HepG2 (cell line): ENCODE data around the gene SCGB2A2. TPM values are rescaled to one million over a fixed set of nuclear protein-coding genes. Genes with fewer than 3 reads are reported as not detected.

Experiments
- CENPT ChIP-seq: sonication (generic); formaldehyde crosslinking; IDR thresholded peaks from 2 replicates; pipeline ENCODE4 v1.8.0; 2022; ENCODE audit warnings: low read depth, mild to moderate bottlenecking, moderate library complexity, missing genetic modification reagents
- CREB1 ChIP-seq, 2 experiments: fragments of 450-650 bp in 1 of 2; IDR thresholded peaks; 2 replicates each; pipeline ENCODE4 v1.6.1; 2016 to 2017; ENCODE audit warnings: control low read depth in 1 of 2, mild to moderate bottlenecking in 1 of 2, missing compliant biosample characterization in 1 of 2, missing genetic modification characterization in 1 of 2
- ETV6 ChIP-seq: sonication (generic); formaldehyde crosslinking; conservative IDR thresholded peaks from 2 replicates; pipeline ENCODE4 v1.4.0; 2020; ENCODE audit warnings: missing genetic modification reagents
- SOX6 ChIP-seq, 2 experiments: fragments of 450-650 bp in 1 of 2; sonication (generic) in 1 of 2; formaldehyde crosslinking in 1 of 2; IDR thresholded peaks; 2 replicates each; pipeline versions ENCODE4 v1.4.0 to v1.6.1; 2017 to 2020; ENCODE audit warnings: antibody characterized with exemption in 1 of 2, mild to moderate bottlenecking in 1 of 2, missing genetic modification reagents in 1 of 2
- ZBTB10 ChIP-seq: sonication (generic); formaldehyde crosslinking; IDR thresholded peaks from 2 replicates; pipeline ENCODE4 v1.4.0; 2020; ENCODE audit warnings: missing genetic modification reagents, borderline replicate concordance
- ZC3H13 ChIP-seq: sonication (generic); formaldehyde crosslinking; IDR thresholded peaks from 2 replicates; pipeline ENCODE4 v1.8.1; 2023; ENCODE audit warnings: mild to moderate bottlenecking, missing genetic modification reagents, moderate library complexity
- ZHX2 ChIP-seq, 2 experiments: sonication (generic) in 1 of 2; formaldehyde crosslinking in 1 of 2; IDR thresholded peaks; 2 replicates each; pipeline versions ENCODE4 v1.6.1 to v1.9.0; 2014 to 2022; ENCODE audit warnings: antibody characterized with exemption in 1 of 2, borderline replicate concordance in 1 of 2, inconsistent platforms in 1 of 2, low read depth in 1 of 2, missing genetic modification reagents in 1 of 2
- ZKSCAN5 ChIP-seq: sonication (generic); formaldehyde crosslinking; IDR thresholded peaks from 2 replicates; pipeline ENCODE4 v1.5.1; 2020; ENCODE audit warnings: mild to moderate bottlenecking, missing genetic modification reagents
- ZNF432 ChIP-seq: sonication (generic); formaldehyde crosslinking; IDR thresholded peaks from 2 replicates; pipeline ENCODE4 v1.5.0; 2020; ENCODE audit warnings: missing genetic modification reagents, mild to moderate bottlenecking, borderline replicate concordance
- ZNF468 ChIP-seq: sonication (generic); formaldehyde crosslinking; IDR thresholded peaks from 2 replicates; pipeline ENCODE4 v1.8.0; 2022; ENCODE audit warnings: mild to moderate bottlenecking, moderate library complexity, missing genetic modification reagents
- ZNF530 ChIP-seq: sonication (generic); formaldehyde crosslinking; IDR thresholded peaks from 2 replicates; pipeline ENCODE4 v1.5.0; 2020; ENCODE audit warnings: low read depth, mild to moderate bottlenecking, missing genetic modification reagents
- ZNF563 ChIP-seq: sonication (generic); formaldehyde crosslinking; IDR thresholded peaks from 2 replicates; pipeline ENCODE4 v1.8.0; 2022; ENCODE audit warnings: mild to moderate bottlenecking, moderate library complexity, missing genetic modification reagents
- ZNF567 ChIP-seq: sonication (generic); formaldehyde crosslinking; IDR thresholded peaks from 2 replicates; pipeline ENCODE4 v1.8.1; 2023; ENCODE audit warnings: mild to moderate bottlenecking, missing genetic modification reagents, borderline replicate concordance
- ZNF614 ChIP-seq: IDR thresholded peaks from 2 replicates; pipeline ENCODE4 v1.6.1; 2018; ENCODE audit warnings: missing biosample characterization, missing genetic modification reagents, inconsistent platforms, borderline replicate concordance
- ZNF749 ChIP-seq: sonication (generic); formaldehyde crosslinking; IDR thresholded peaks from 2 replicates; pipeline ENCODE4 v1.8.0; 2022; ENCODE audit warnings: mild to moderate bottlenecking, missing genetic modification reagents, moderate library complexity, borderline replicate concordance
- polyA plus RNA-seq, 8 experiments: library from polyadenylated mRNA; depleted of rRNA in 3 of 8; stranded (reverse) in 7 of 8; unstranded in 1 of 8; fragments of >200 nt; fragmentation: Illumina TruSeq in 4 of 8; extraction: Trizol in 4 of 8; gene quantifications; 2 replicates each; pipeline versions ENCODE4 v1.2.1 to v1.2.3, GENCODE V29; 2011 to 2016; ENCODE audit warnings: low read depth in 4 of 8, missing spikeins in 1 of 8, mixed read lengths in 1 of 8; ENCODE audit not compliant: insufficient read depth in 1 of 8
- total RNA-seq, 5 experiments: library from RNA; depleted of rRNA; stranded (reverse); fragments of >200 nt; fragmentation: Illumina TruSeq; extraction: Trizol; gene quantifications; 2 replicates each; pipeline ENCODE4 v1.2.3, GENCODE V29; 2016; ENCODE audit warnings: low read depth in 1 of 5
- TF ChIP-seq, protein P1 (sequence below): sonication (generic); formaldehyde crosslinking; IDR thresholded peaks from 2 replicates; pipeline ENCODE4 v1.4.0; 2020; ENCODE audit warnings: missing genetic modification reagents

The SCGB2A2 gene
- total and polyA plus RNA-seq, 2 of the 13 experiments (the other 11 are each of a cell fraction or from before 2014, with no cell fraction given): 0.12 TPM; not detected in 1

DNA sequence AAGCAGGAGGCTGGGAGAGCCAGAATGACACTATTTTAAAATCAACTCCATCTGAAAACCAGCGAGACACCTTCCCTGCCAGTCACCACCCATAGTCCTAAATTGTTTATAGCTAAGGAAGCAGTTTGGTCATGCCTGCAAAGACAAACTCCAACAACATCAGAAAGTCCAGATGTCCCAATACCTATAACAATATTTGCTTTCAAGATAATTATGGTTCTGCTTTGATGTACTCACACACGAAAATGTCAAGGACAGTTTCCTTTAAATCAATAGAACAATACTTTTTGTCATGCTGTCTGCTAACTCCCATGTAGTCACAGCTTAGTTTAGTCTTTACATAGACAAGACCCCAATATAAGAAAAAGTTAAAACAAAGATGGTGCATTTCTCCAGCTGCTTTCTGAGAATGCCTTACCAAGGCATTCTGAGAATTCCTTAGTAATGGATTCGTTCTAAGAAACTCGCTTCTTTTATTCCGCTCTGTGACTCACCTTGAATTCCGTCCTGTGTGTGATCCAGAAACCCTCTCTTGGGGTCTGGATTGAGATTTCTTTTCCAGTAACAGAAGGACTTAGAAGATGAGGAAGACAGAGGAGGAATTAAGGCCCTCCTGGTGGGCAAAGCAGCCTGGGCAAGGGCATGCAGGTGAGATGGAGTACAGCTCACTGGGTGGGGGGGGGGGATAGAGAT is 9.6 kb upstream of the SCGB2A2 start (continued):
- no peak for TF ChIP-seq ZHX2 (IDR thresholded peaks at IDR 0.05; ENCODE audit: low read depth)
- TF ChIP-seq ZHX2 (CRISPR knock-in tag; IDR thresholded peaks at IDR 0.05; ENCODE audit: borderline replicate concordance): no peak
- 0 out of 2 replicates have a peak, but pooled peaks have one; percentile 67 for TF ChIP-seq ZKSCAN5 (CRISPR knock-in tag)
- TF ChIP-seq ZNF567 (CRISPR knock-in tag): no peak
- TF ChIP-seq ZBTB10 (CRISPR knock-in tag): no peak
- no peak for TF ChIP-seq ZC3H13
- no peak for TF ChIP-seq ZNF468
- no peak for TF ChIP-seq SOX6 (IDR thresholded peaks at IDR 0.05)
- TF ChIP-seq SOX6 (CRISPR knock-in tag; IDR thresholded peaks at IDR 0.05): peak; percentile 99
- no peak for TF ChIP-seq ZNF749 (CRISPR knock-in tag)
- TF ChIP-seq, protein P1, sequence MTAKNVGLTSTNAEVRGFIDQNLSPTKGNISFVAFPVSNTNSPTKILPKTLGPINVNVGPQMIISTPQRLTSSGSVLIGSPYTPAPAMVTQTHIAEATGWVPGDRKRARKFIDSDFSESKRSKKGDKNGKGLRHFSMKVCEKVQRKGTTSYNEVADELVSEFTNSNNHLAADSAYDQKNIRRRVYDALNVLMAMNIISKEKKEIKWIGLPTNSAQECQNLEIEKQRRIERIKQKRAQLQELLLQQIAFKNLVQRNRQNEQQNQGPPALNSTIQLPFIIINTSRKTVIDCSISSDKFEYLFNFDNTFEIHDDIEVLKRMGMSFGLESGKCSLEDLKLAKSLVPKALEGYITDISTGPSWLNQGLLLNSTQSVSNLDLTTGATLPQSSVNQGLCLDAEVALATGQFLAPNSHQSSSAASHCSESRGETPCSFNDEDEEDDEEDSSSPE (CRISPR knock-in tag): no peak
- TF ChIP-seq ZNF432: no peak
- TF ChIP-seq CENPT (CRISPR knock-in tag): no peak
- TF ChIP-seq CREB1 (IDR thresholded peaks at IDR 0.05): peak; percentile 6; the same call in 1 of the 2 replicates
- TF ChIP-seq CREB1 (CRISPR knock-in tag; IDR thresholded peaks at IDR 0.05): peak; percentile 71
- TF ChIP-seq ZNF563 (CRISPR knock-in tag): no peak
- TF ChIP-seq ZNF614 (CRISPR knock-in tag): peak; percentile 87
- no peak for TF ChIP-seq ZNF530 (CRISPR knock-in tag)
- no peak for TF ChIP-seq ETV6 (CRISPR knock-in tag)
